Neural progenitor cell (in vitro differentiated cells): ENCODE data around the gene EID1.

Source experiments
- CTCF ChIP-seq: fragments of 200-600 bp; sonication (generic); IDR thresholded peaks from 2 replicates; pipeline ENCODE4 v1.5.1; 2017; ENCODE audit warnings: antibody characterized with exemption, mild to moderate bottlenecking
- EZH2phosphoT487 ChIP-seq: fragments of 200-600 bp; sonication (generic); IDR thresholded peaks from 2 replicates; pipeline ENCODE4 v1.6.1; 2017; ENCODE audit warnings: antibody characterized with exemption

- no peak for TF ChIP-seq CTCF
- no peak for TF ChIP-seq EZH2phosphoT487
Observed at GRCh38 chr15:48845123-48845522, 32.8 kb upstream of the EID1 start.
